Stimulated activated CD8-positive, alpha-beta memory T cell treated with anti-CD3 and anti-CD28 coated beads, Interleukin-12 subunit alpha, Interleukin-12 subunit beta, amount 100 ng/mL, for 24 hours (primary cell): ENCODE results near the gene MYH7B.

Experiments used
- DNase-seq: peaks from one replicate; pipeline ENCODE4 v3.0.0-alpha.2; 2020; ENCODE audit errors: extremely low read depth

MYH7B gene

DNA sequence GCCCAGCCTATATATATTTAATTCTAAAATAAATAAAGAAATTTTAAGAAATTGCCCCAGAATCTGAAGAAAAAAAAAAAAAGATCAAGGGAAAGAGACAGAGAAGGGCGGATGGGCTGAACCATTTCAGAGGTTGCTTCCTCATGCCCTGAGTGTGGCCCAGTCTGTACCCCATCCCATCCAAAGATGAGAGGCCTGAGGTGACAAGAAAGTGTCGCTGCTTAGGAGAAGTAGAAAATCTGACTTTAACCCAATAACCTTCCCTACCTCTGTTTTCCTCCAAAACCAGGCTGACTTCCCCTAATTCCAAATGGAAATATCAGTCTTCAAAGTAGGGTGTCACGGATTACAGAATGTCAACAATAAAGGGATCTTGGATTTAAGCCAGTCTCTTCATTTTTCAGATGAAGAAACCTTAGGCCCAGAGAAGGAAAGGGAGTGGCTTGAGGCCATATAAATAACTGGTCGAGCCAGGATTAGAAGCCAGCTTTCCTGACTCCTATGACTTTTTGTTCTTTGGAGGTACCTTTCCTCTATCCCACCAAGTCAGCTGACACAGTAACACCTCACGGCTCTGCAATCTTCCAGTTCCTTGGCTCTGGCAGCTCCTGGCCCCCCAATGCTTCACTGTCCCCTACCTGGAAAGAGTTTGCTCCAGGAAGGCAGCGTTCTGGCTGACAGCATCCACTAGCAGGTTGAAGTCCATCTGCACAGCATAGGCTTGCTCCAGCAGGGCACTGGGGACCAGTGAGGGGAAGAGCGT lies 10.2 kb upstream of the MYH7B start:
- DNase-seq: no peak

DNA sequence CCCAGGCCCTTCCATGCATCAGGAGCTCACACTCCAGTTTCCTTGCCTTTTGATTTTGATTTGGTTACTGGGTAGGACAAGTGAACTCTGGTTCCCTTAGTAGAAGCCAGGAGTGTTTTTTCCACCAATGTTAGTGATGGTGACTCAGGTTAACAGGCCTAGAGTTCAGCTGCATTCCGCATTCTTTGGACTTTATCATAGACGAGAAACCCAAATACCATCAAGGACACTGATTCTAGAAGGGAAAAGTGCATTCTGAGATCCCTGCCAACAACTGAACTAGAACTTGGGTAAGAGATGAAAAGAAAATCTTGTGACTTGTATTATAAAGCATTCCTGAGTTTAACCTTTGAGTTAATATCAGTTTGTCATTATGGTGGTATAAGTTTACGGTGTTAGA lies 9.0 kb upstream of the MYH7B start:
- no peak for DNase-seq

DNA sequence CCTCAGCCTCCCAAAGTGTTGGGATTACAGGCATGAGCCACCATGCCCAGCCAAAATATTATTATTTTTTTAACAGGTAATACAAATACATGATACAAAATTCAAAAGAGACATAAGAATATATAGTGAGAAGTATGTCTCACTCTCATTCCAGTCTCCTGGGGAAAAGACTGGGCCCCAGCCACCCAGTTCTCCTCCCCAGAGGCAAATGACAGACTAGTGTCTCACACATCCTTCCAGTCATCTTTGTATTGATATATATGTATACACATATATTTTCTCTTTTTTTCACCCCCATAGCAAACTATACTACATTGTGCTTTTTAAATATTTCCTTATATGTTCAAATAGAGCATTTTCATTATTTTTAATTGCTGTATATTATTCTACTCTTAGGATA lies 8.3 kb upstream of the MYH7B start:
- no peak for DNase-seq

DNA sequence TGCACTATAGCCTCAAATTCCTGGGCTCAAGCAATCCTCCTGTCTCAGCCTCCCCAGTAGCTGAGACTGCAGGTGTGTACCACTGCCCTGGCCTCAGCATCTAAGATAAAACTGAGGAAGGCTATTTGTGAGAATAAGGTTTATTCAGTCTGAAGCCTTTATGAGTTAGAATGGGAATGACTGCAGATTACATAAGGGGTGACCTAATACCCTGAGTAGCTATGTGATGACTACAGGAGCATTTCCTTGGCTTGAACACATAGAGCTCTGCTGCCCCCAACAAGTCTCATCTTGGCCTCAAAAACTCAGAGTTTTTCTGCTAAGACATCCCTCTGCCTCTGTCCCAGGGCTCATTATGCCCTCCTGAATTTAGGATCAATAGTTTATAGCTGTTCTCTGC lies 7.6 kb upstream of the MYH7B start:
- no peak for DNase-seq

DNA sequence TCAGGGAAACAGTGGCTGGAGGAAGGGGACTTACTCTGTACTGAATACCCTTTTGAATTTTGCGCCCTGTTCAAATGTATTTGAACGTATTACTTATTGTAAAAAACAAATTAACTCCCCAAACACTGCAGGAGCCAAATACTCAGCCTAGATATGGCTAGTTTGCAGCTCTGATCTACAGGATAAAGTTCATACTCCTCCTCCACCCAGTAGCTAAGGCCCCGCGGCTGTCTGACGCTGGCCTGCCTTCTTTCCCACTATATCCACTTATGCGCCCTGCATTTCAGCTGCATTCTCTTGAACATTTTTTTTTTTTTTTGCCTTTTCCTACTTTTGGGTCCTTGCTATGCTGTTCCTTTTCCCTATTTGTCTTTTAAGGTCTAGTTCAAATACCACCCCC lies 6.5 kb upstream of the MYH7B start:
- DNase-seq: no peak

DNA sequence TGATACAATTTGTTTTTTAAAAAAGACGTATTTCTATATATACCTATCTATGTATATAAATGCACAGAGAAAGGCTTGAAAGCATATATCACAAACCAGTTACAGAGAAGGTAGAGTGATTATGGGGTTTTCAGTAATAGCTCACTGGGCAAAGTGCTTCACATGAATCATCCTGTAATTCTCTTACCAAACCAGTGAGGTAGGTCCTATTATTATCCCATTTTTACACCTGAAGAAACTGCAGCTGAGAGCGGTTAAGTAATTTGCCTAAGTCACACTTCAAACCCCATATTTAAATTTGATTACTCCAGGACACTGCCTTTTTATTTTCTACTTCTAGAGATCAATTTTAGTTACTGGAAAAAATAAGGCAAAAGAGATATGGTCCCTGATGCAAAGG lies 4.4 kb upstream of the MYH7B start:
- DNase-seq: no peak

DNA sequence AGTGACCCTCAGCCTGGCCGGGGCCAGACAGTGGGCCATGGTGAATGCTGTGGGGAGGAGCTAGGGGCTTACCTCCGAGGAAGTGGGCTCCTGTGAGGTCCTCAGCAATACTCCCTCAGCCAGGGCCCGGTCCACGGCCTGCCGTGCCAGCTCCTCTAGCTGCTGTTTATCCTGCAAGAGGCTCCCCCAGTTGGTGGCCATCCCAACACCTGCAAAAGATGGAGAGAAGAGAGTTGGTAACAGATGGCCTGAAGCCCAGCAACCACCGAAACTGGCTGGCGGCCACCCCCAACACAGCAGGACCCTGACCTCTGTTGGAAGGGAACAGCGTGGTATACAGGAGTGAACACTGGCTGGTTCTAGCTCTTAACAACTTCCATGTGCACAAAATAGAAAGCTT lies 4.0 kb upstream of the MYH7B start:
- DNase-seq: no peak

DNA sequence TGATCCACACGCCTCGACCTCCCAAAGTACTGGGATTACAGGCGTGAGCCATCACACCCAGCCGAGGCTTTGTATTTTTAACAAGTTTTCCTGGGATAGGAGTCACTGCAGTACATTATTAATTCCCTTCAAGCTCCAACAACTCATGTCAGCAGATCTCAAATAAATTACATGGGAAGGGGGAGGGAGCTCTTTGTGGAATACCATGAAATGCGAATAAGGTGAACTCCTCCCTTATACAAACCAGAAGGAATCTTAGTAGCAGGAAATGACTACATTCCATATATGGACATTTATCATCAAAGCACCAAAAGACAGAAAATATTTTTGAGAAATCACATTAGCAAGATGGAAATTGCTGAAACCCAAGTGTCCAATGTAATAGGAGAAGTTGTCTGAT lies 3.0 kb upstream of the MYH7B start:
- no peak for DNase-seq

DNA sequence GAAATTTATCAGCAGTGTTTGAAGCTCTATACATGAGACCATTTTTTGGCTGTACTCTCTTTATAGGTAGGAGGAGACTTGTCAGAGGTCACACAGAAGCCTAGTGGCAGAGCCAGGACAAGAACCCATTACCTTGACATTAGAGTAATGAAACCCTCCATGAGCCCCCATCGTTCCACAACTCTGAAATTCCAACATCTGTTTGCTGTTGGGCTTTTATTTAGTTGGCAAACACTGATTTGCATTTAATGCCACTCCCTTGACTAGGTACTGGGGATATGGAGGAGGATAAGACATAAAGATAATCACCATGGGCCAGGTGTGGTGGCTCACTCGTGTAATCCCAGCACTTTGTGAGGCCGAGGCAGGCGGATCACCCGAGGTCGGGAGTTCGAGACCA lies 1.7 kb upstream of the MYH7B start:
- no peak for DNase-seq

DNA sequence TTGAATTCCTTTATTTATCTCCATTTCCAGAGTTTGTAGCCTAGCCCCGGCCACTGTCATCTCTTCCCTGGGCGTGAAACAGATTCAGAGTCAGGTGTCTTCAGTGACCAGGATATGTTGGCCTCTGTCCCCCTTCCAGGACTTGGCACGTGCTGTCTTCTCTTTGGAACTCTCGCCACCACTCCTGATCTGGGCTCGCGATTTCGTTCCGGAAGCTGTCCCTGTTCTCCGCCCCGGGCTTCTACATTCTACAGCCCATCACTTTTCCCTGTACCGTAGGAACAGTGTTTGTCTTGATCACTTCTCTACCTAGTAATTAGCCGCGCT lies 801 bp upstream of the MYH7B start:
- no peak for DNase-seq

DNA sequence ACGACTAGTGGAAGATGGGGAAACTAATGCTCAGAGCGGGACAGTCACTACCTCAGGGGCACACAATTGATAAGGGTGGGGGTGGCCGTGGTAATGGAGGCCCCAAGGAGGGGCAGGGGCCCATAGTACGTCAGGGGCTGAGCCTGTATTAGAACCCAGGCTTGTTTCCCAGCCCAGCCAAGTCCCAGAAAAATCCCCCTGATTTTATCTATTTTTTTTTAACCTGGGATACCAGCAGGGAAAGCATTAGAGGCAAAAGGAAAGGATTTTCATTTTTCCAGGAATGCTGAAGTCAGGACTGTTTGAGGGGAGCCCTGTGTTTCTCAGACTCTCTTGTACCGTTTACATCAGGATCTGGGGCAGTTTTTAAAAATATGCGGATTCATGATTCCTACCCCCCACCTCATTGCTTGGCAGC lies 382 bp downstream of the MYH7B start:
- no peak for DNase-seq

DNA sequence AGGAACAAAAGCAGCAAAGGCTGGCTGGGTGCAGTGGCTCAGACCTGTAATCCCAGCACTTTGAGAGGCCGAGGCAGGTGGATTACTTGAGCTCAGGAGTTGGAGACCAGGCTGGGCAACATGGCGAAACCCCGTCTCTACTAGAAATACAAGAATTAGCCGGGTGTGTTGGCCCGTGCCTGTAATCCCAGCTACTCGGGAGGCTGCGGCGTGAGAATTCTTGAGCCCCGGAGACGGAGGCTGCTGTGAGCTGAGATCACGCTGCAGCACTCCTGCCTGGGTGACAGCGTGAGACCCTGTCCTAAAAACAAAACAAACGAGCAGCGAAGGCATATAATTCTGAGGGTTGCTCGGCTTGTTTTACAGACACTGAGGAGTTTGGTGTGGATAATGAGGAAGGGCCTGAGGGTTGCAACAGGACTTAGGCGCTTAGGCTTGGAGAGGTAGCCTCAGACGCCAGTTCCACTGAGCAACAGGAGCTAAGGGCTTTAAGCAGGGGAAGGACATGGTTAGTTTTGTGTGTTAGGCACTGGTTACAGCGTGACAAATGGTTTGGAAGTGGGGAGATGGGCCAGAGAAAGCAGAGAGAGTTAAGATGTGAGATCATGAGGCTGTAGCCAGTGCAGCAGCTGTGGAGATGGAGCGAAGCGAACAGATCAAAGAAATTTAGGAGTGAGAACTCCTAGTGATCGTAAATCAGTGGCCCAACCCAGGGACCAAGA lies 1.2 kb downstream of the MYH7B start:
- no peak for DNase-seq

DNA sequence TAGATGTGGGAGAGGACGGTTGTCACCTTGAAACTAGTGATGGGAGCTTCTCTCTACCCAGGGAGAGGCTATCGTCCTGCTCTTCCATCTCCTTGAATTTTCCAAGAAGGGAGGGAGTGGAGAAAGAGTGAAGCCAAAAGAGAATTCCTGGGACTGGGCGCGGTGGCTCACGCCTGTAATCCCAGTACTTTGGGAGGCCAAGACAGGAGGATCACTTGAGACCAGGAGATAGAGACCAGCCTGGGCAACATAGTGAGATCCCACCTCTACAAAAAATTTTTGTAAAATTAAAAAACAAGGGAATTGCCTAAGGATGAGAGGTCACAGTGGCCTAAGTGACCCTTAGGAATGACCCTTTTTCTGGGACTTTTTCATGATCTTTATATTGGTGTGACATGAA lies 8.8 kb downstream of the MYH7B start:
- no peak for DNase-seq

DNA sequence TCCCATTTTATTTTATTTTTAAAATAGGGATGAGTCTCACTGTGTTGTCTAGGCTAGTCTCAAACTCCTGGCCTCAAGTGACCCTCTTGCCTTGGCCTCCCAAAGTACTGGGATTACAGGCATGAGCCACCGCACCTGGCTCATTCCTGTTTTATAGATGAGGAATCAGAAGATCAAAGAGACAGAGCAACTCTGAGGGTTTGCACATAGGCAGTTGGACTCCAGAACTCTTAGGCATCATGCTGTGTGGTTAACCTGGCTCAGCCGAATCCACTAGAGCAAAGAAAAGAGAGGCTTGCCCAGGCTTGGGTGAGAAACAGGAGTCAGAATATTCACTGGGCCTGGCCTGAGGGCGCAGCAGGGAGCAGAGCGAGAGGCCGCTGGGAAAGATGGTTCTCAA lies 9.4 kb downstream of the MYH7B start:
- no peak for DNase-seq

DNA sequence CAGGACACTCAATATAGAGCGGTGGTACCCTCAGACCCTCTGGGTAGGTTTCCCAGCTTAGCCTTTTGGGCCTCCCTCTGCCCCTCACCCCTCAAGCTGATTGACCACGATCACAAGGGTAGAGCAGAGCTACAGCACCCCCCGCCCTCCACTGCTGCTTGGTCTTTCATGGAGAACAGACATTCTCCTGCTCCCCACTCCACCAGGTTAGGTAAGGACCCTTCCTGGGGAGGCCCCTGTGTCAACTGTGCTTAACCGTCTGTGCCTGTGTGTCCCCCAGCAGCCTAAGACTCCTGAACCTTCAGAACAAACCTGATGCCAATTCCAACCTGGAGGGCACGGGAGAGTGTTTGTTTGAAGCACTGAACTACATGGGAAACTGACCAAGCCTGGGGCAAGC lies 11.8 kb downstream of the MYH7B start:
- no peak for DNase-seq

DNA sequence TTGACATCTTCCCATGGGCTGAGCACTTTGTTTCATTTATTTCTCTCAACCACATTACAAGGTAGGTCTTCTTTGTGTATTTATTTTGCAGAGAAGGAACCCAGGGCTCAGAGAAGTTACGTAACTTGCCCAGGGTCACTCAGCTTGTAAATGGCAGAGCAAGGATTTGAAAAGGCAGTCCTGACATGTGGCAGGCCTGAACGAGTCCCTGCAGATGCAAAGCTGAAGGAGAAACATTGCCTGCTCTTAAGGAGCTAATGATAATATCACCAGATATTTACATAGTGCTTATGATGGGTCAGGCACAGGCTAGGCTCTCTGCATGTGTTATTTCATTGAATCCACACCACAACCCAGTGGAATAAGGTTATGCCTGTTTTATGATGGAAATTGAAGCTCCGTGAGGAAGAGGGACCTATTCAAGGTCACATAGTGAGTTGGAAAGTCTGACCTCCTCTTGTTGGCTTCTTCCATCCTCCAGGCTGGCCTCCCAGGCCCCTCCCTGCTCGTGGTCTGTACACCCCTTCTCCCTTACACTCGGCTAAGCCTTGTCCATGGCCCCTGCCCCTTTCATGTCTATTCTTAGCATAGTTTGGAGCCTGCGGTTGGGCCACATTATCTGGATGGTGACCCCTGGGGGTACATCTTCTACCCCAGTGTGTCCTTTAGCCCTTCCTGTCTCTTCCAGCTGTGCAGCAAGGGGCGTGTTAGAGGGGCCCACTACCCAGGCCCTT lies 12.5 kb downstream of the MYH7B start:
- DNase-seq: no peak

DNA sequence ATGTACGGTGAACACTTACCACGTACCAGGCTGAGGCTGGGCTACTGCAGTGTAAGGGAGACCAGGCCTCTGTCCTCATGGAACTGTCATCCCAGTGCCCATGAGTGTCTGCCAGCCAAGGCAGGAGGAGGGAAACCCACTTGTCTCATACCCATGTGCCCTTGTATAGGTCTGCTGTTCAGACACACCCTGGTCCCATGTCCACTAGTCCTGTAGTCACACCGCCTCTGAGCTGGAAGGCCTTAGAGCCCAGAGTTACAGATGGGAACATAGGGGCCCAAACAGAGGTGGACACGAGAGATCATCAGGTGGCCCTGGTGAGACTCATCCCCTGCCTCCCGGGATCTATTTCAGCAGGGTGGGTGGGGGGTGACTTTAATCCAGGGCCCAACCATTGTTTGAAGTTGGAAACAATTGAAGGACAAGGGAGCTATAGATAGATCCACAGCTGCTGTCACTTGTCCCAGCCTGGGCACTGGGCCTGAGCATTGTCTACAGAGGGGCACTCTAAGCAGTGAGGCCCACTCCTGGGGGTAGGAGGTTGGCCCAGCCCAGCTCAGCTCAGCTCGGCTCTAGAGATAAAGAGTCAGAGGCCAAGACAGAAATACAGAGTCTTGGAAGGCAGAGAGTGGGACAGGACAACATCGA lies 14.6 kb downstream of the MYH7B start:
- DNase-seq: no peak

DNA sequence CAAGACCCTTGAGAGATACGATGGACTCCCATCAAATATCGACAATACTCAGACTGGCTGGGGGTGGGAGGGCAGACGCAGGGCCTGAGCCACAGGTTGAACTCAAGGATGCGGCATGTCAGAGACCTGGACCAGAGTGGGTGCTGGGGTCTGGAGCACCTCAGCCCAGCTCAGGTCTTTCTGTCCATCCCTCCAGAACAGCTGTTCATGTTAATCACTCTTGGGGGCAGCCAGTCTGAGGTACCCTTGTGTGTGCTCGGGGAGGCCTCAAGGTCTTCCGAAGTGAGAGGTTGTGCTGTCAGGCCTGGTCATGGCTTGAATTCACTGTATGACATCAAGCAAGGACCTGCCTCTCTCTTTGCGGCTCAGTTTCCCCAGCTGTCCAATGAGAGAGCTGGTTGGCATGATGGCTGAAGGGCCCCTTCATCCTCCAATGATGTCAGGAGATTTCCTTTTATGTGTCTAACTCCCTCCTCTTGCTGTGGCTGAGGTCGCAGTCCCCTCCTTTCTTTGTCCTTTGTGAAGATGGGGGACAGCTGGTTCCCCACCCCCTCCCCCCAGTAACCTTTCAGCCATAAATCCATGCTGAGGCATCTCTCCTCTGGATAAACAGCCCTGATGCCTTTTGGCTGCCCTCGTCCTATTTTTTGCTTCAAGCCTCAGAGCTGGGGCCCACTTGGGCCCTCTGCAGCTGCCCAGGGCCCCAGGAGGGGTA lies 15.3 kb downstream of the MYH7B start:
- DNase-seq: no peak

DNA sequence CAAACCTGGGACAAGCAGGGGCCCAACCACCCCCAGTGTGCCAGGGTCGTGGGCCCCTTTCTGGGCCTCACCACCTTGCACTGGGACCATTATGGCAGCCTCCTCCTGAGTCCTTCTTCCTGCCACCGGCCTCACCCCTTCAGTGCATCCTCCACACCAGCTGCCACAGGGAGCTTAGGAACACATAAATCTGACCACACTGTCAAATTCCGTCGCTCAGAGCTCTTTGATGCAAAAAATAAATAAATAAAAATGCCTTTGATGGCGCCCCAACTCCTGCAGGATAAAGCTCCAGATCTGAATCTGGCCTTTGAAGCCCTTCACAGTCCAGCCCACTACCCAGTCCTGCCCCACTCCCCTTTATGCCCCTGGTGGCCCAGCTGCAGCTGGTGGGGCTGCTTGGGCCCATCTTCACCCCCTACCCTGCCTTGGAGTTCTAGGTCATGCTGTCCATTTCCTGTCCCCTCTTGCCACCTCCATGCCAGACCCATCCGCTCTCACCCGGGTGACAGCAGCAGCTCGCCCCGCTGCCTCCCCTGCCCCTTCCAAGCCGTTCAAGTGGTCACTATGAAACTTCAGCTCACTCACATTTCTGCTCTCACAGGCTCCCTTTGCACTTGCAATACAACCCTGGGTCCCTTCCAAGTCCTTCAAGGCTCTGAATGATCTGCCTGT lies 16.0 kb downstream of the MYH7B start:
- DNase-seq: no peak

DNA sequence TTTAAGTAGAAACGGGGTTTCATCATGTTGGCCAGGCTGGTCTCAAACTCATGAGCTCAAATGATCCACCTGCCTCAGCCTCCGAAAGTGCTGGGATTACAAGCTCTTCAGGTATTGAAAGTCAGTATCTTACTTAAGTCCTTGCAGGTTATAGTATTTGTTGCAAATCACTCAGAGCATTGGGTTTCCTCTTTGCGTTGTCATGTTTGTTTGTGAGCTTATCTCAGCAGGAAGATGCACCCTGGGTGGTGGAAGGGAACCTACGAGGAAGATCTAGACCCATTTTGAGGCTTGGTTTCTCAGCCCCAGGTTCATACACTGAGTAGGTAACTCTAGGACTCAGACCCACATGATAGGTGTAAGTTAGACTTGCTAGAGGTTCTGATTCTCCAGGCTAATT lies 18.6 kb downstream of the MYH7B start:
- DNase-seq: no peak

DNA sequence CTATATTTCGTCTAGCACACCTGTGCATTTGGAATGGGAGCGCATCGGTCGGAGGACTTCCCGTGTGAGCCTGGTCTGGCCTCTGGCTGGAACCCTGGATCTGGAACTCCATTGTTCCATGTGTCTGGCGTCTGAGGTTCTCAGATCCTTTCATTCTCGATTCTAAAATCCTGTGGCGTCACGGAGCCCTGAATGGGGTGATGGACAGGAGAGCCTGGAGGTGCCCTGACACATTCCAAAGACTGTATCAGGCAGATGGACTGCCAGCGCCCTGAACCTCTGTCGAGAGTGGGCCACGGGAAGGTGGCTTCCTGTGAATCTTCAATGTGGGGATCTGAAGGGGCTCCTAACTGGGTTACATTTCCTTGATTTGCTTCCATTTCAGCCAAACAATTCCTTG lies 20.6 kb downstream of the MYH7B start:
- DNase-seq: no peak
